DLD1 (cell line): ENCODE measurements around the gene NLRP12.
"Not testable (repeated sequence)": the region's sequence is repeated elsewhere in the genome, so short reads cannot be mapped to it uniquely, and the experiment has no call there.

ENCODE experiments used
- in situ Hi-C: cut with HindIII; loops from 2 replicates; pipeline ENCODE4 v1.10.0; 2017; ENCODE audit warnings: low sequenced_read_pairs

NLRP12 gene

DNA sequence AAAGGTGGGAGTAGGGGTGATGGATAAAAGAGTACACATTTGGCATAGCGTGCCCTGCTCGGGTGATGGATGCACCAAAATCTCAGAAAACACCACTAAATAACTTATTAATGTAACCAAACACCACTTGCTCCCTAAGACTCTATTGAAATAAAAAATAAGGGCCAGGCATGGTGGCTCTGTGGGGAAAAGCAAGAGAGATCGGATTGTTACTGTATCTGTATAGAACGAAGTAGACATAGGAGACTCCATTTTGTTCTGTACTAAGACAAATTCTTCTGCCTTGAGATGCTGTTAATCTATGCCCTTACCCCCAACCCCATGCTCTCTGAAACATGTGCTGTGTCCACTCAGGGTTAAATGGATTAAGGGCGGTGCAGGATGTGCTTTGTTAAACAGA, 14.3 kb upstream of the NLRP12 start:
- in situ Hi-C loops = not testable (repeated sequence)

DNA sequence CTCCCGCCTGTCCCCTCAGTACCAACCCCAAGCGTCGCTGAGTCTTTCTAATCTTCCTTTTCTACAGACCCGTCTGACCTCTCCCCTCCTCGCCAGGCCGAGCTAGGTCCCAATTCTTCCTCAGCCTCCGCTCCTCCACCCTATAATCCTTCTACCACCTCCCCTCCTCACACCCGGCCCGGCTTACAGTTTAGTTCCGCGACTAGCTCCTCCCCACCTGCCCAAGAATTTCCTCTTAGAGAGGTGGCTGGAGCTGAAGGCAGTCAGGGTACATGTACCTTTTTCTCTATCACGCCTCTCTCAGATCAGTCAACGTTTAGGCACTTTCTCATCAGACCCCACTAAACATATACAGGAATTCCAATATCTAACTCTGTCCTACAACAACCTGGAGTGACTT, 8.7 kb upstream of the NLRP12 start:
- in situ Hi-C loops = not testable (repeated sequence)

DNA sequence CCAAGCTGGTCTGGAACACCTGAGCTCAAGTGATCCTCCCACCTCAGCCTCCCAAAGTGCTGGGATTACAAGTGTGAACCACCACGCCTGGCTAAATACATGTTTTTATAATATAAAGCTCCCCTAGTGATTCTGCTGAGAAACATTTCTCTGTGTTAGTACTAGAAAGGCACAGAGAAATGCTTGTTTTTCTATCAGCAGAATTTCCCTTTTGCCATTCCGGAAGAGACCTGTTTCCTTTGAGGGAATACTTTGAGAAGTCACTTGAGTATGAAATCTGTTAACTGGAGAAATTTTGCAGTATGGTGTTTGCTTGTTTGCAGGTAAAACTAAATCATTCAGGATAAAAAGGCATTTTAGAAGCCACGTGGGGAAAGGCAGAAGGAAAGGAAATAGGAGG, 4.4 kb upstream of the NLRP12 start:
- in situ Hi-C loops = no loop called here

DNA sequence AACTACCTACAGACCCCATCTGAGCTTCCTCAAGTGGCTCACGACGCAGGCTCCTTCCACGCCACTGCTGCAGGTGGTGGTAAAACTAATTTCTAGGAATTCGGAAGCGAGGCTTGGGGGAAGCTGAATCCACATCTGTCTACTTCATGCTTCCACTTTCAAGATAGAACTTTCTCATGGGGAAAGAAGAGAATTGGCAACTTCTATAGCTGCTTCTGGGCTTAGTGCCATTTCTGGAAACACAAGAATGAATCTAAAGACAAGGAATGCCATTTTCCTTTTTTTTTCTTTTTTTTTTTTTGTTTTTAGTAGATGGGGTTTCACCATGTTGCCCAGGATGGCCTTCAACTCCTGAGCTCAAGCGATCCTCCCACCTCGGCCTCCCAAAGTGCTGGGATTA, 2.8 kb upstream of the NLRP12 start:
- in situ Hi-C loops = no loop called here

- in situ Hi-C loops = no loop called here
Observed at GRCh38 chr19:53823380-53824120, 564 bp downstream of the NLRP12 start.

GRCh38 chr19:53819861-53820260, 4.3 kb downstream of the NLRP12 start:
- in situ Hi-C loops = no loop called here

- in situ Hi-C loops = no loop called here
Observed at GRCh38 chr19:53818756-53819155, 5.4 kb downstream of the NLRP12 start.

DNA sequence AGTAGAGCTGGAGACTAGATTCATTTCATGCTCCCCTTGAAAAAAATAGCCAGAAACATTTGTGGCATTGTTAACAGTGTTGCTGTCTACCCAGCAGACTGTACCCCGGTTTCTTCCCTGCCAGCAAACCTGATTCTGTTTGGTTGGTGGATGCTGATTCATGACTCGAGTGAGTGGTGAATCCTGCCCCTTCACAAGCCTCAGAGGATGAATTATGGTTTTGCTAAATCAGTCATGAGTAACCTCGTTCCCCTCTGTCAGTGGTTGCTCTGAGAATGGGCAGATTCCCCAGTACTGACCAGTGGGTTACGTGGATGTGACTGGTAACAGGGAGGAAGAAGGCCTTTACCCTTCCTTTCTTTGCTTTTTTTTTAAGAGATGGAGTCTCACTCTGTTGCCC, 10.1 kb downstream of the NLRP12 start:
- in situ Hi-C loops = no loop called here

- in situ Hi-C loops = no loop called here
Observed at GRCh38 chr19:53812335-53812734, 11.8 kb downstream of the NLRP12 start.

DNA sequence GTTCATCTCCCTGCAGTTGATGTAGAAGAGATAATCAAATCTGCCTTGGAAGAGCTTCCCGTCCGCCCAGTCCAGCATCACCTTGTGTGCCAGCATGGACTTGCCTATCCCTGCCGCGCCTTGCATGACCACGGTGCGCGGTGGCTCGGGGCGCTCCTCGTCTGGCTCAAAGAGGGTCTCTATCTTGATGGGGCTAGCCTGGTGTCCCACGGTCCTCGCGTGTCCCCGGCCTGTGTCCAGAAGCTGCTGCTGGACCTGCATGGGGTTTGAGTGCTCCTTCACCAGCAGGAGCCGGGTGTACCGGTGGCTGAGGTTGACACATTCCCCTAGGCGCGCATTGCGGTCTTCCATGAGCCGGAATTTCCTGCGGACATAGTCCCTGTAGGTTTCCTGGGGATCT, 13.2 kb downstream of the NLRP12 start:
- in situ Hi-C loops = no loop called here

GRCh38 chr19:53810187-53810546, 13.9 kb downstream of the NLRP12 start:
- in situ Hi-C loops = no loop called here

- in situ Hi-C loops = no loop called here
Observed at GRCh38 chr19:53809518-53810186, 14.5 kb downstream of the NLRP12 start.

DNA sequence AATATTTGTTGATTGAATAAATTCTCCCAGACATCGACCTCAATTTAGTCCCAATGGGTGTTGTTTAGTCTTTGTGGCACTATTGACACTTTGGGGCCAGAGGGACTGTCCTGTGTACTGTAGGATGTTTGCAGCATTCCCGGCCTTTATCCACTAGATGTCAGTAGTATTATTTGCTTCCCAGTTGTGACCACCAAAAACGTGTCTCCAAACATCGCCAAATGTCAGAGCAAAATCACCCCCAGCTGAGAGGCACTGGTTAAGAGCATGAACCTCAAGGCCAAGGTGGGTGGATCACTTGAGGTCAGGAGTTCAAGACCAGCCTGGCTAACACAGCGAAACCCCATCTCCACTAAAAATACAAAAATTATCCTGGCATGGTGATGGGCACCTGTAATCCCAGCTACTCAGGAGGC, 15.4 kb downstream of the NLRP12 start:
- in situ Hi-C loops = no loop called here

DNA sequence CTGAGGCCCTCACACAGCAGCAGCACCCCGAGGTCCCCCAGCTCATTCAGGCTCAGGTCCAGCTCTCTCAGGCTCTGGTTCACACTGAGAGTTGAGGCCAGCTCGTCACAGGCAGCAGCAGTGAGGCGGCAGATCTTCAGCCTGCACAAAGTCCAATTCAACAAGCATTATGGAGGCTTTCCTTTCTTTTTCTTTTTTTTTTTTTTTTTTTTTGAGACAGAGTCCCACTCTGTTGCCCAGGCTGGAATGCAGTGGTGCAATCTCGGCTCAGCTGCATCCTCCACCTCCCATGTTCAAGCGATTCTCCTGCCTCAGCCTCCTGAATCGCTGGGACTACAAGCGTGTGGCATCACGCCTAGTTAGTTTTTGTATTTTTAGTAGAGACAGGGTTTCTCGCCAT, 22.9 kb downstream of the NLRP12 start:
- in situ Hi-C loops = no loop called here

DNA sequence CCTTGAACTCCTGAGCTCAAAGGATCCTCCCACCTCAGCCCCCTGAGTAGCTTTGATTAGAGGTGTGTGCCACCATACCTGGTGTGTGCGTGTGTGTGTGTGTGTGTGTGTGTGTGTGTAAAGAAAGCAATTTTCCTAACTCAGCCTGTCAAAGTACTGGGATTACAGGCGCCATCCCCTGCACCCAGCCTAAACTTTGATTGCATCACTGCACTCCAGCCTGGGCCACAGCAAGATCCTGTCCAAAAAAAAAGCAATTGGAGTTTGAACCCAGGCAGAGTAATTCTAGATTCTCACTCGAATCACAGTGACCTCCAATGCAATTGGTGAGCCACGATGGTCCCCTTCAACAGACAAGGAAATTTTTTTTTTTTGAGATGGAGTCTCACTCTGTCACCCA, 29.1 kb downstream of the NLRP12 start:
- in situ Hi-C loops = no loop called here

DNA sequence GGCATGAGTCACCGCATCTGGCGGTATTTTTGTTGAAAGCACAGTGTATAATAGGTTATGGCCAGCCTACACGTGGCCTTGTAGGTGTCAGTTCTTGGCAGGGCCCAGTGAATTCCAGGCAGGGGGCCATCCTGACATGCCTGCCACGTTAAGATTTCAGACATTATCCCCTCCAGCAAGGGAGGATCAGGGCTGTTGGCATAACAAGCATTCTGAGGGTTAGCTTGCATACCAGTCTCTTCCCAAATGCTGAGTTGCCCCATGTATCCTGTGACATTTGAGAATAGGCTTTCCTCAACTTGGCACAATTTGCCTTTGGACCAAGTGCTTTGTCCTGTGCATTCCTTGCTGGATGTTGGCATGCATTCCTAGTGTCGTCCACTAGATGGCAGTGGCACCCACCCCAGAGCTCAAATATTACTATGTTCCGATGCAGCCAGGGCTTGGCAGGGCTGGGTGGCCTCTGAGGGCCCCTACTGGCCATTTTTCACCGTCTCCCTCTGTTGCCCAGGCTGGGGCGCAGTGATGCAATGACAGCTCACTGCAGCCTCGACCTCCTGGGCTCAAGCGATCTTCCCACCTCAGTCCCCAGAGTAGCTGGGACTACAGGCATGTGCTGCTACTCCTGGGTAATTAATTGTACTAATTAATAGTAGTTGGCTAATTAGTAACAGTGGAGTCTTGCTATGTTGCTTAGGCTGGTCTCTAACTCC, 31.2 kb downstream of the NLRP12 start:
- in situ Hi-C loops = no loop called here

DNA sequence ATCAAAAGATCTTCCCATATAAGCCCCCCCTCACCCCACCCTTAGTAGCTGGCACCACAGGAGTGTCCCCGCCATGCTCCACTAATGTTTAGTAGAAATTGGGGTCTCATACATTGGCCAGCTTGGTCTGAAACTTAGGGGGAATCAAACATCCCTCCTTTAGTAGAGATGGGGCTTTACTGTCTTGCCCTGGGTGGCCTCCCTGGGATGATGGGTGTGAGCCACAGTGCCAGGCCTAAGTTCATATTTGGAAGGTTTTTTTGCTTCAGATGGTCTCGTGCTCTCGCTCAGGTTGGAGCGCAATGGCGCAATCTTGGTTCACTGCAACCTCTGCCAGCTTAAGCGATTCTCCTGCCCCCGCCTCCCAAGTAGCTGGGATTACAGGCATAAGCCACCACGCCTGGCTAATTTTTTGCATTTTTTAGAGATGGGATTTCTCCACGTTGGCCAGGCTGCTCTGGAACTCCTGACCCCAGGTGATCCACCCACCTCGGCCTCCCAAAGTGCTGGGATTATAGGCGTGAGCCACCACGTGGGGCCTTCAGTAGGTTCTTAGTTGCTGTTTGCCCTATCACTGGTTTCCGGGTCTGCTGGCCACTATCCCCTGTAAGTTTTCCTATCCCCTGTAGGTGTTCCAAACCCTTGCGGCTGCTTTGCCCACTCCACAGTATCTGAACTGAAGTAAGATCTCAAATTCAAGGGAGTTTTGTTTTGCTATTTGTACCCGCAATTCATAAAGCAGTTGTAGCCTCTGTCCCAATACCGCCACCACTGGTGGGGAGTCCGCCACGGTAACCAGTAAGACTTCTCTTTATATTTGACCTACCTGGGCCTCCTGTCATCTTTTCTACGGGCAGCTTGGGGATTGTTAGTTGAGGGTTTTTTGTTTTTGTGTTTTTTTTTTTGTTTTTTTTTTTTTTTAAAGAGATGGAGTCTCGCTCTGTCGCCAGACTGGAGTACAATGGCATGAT, 34.1 kb downstream of the NLRP12 start:
- in situ Hi-C loops = no loop called here

GRCh38 chr19:53787266-53787665, 36.8 kb downstream of the NLRP12 start:
- in situ Hi-C loops = no loop called here

- in situ Hi-C loops = no loop called here
Observed at GRCh38 chr19:53786744-53787143, 37.4 kb downstream of the NLRP12 start.

- in situ Hi-C loops = no loop called here
Observed at GRCh38 chr19:53785196-53785889, 38.8 kb downstream of the NLRP12 start.
